T-cell (primary cell): ENCODE measurements around the gene SEC14L1. TPM values are rescaled to one million over a fixed set of nuclear protein-coding genes. Genes with fewer than 3 reads are reported as not detected.
"Not testable (repeated sequence)": the region's sequence is repeated elsewhere in the genome, so short reads cannot be mapped to it uniquely, and the experiment has no call there.

Experiments
- ATAC-seq, 4 experiments: fragments of 200-7000 bp in 3 of 4; fragments of 150-1000 bp in 1 of 4; cut with Tn5 transposase; replicated peaks in 1 of 4; 1 replicate in 3 of 4; 2 replicates in 1 of 4; pipeline ENCODE4 v1.10.0; 2021; ENCODE audit warnings: moderate library complexity in 3 of 4, mild to moderate bottlenecking in 2 of 4, moderate number of reproducible peaks in 1 of 4
- CTCF ChIA-PET, 2 donors: fragments of 300-600 bp; sonication (Branson Sonifier 250); formaldehyde crosslinking; loops; one replicate each; lab custom pipeline; 2022; ENCODE audit warnings: antibody characterized with exemption in 2 of 2; lab: Charles Lee
- POLR2A ChIA-PET, 2 donors: fragments of 300-600 bp; sonication (Branson Sonifier 250); formaldehyde crosslinking; loops; one replicate each; lab custom pipeline; 2022; ENCODE audit warnings: antibody characterized with exemption in 2 of 2; lab: Charles Lee
- DNase-seq, 35 experiments: peaks; one replicate each; pipeline versions ENCODE4 v3.0.0 to v3.0.0-alpha.2; 2013 to 2023
- H3K27ac ChIP-seq: one replicate; pipeline ENCODE4 v1.5.1; 2013; ENCODE audit warnings: low read length
- H3K27me3 ChIP-seq, 2 experiments: replicated peaks in 1 of 2; 1 replicate in 1 of 2; 2 replicates in 1 of 2; pipeline versions ENCODE4 v1.6.1 to v1.7.0; 2013; ENCODE audit warnings: low read length in 1 of 2, mixed read lengths in 1 of 2; ENCODE audit not compliant: control insufficient read depth in 2 of 2, insufficient read depth in 2 of 2; ENCODE audit errors: extremely low read depth in 1 of 2
- H3K36me3 ChIP-seq, 2 donors: 1 replicate in 1 of 2; 2 replicates in 1 of 2; pipeline versions ENCODE4 v1.6.1 to v1.7.0; 2013; ENCODE audit warnings: low read length in 1 of 2; ENCODE audit not compliant: control insufficient read depth in 2 of 2, insufficient read depth in 1 of 2; ENCODE audit errors: extremely low read depth in 1 of 2
- H3K4me1 ChIP-seq, 2 experiments: 1 replicate in 1 of 2; 2 replicates in 1 of 2; pipeline versions ENCODE4 v1.6.1 to v1.7.0; 2013; ENCODE audit warnings: low read length in 2 of 2, mixed read lengths in 1 of 2; ENCODE audit not compliant: insufficient read depth in 2 of 2, control insufficient read depth in 1 of 2; ENCODE audit errors: extremely low read depth in 1 of 2
- H3K4me3 ChIP-seq, 2 donors: 1 replicate in 1 of 2; 2 replicates in 1 of 2; pipeline versions ENCODE4 v1.5.1 to v1.7.0; 2013; ENCODE audit warnings: mild to moderate bottlenecking in 2 of 2, low read length in 1 of 2, moderate library complexity in 1 of 2; ENCODE audit not compliant: control insufficient read depth in 1 of 2; ENCODE audit errors: extremely low read depth in 1 of 2
- H3K9me3 ChIP-seq: 2 replicates; pipeline ENCODE4 v1.7.0; 2013
- H3K27ac Mint-ChIP-seq, 2 donors: one replicate each; pipeline ENCODE4 v1.8.0; 2020 to 2021; ENCODE audit warnings: mild to moderate bottlenecking in 2 of 2, mixed read lengths in 2 of 2
- H3K27me3 Mint-ChIP-seq, 2 donors: one replicate each; pipeline ENCODE4 v1.8.0; 2021 to 2022; ENCODE audit warnings: mixed read lengths in 2 of 2
- H3K36me3 Mint-ChIP-seq: one replicate; pipeline ENCODE4 v1.8.0; 2021; ENCODE audit warnings: mixed read lengths
- H3K4me1 Mint-ChIP-seq, 3 donors: one replicate each; pipeline ENCODE4 v1.8.0; 2020 to 2022; ENCODE audit warnings: mixed read lengths in 3 of 3, mild to moderate bottlenecking in 1 of 3
- H3K4me3 Mint-ChIP-seq, 3 donors: one replicate each; pipeline ENCODE4 v1.8.0; 2020 to 2022; ENCODE audit warnings: mild to moderate bottlenecking in 3 of 3, mixed read lengths in 3 of 3, moderate library complexity in 3 of 3
- H3K9me3 Mint-ChIP-seq, 3 donors: one replicate each; pipeline ENCODE4 v1.8.0; 2020 to 2022; ENCODE audit warnings: mixed read lengths in 3 of 3
- WGBS: methylation state at CpG from one replicate; pipeline ENCODE4 v1.1.5; 2013; ENCODE audit warnings: missing lambda C conversion rate; ENCODE audit not compliant: insufficient coverage; 5-methylcytosine and 5-hydroxymethylcytosine counted together
- total RNA-seq, 35 experiments: library from RNA in 6 of 35; stranded (reverse) in 6 of 35; fragments of 120-200 nt in 1 of 35; gene quantifications; one replicate each; pipeline versions ENCODE4 v1.2.1 to v1.2.4 and lab custom pipeline; 2013 to 2026

Gene SEC14L1
- total RNA-seq, 5 donors from 2014 or later (not counting 1 experiment from before 2014, with no cell fraction given) = 36.9 to 71.6 (median 46.2) TPM

GRCh38 chr17:77254951-77255825 is 114.4 kb downstream of the SEC14L1 start:
- DNase-seq = no peak
- no peaks in the 10 kb centered on the region for H3K36me3 Mint-ChIP-seq
- CTCF ChIA-PET = interaction anchor here in 1 of 2 donors (0.6 kb wide), 1 partner anchor 198 kb away, joined by 13 read pairs; no protein-coding TSS in a partner anchor
- H3K27ac Mint-ChIP-seq = no peak overlapping the region
- WGBS = 73% methylated on average over 15 of the region's 25 CpGs
- no peaks in the 10 kb centered on the region for H3K9me3 Mint-ChIP-seq
- Histone ChIP-seq H3K4me3 (no peak overlapping the region), H3K36me3 (no peaks in the 10 kb centered on the region), H3K27ac (no peak overlapping the region), H3K4me1 (no peaks in the 10 kb centered on the region), H3K27me3 (peaks cover 0 to 48% of the 10 kb centered on the region in 2 experiments), H3K9me3 (no peaks in the 10 kb centered on the region)
- peaks cover 7 to 20% of the 10 kb centered on the region in 2 donors for H3K27me3 Mint-ChIP-seq
- no peak overlapping the region for H3K4me3 Mint-ChIP-seq
- POLR2A ChIA-PET = interaction anchor here in 1 of 2 donors (0.5 to 0.7 kb wide), 2 partner anchors 43 to 176 kb away, joined by 3 to 4 read pairs; no protein-coding TSS in a partner anchor
- no peaks in the 10 kb centered on the region for H3K4me1 Mint-ChIP-seq
- no peak for ATAC-seq

DNA sequence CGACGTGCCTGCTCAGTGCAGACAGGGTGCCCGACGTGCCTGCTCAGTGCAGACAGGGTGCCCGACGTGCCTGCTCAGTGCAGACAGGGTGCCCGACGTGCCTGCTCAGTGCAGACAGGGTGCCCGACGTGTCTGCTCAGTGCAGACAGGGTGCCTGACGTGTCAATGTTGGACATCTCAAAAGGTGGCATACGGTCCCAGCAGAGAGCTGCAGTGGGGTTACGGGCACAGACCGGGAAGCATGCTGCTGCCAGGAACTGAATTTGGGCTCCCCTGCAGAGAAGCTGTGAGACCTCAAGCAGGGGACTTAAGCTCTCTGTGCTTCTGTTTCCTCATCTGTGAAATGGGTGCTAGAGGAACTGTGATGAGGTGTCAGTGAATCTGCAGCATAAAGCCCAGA is 115.2 kb downstream of the SEC14L1 start:
- H3K4me1 ChIP-seq, H3K36me3 Mint-ChIP-seq, DNase-seq, H3K27ac ChIP-seq, H3K36me3 ChIP-seq, H3K4me1 Mint-ChIP-seq, H3K27ac Mint-ChIP-seq, H3K4me3 ChIP-seq, CTCF ChIA-PET, POLR2A ChIA-PET, ATAC-seq, H3K4me3 Mint-ChIP-seq, H3K9me3 ChIP-seq, H3K9me3 Mint-ChIP-seq: not testable (repeated sequence)
- H3K27me3 Mint-ChIP-seq = peaks cover 7 to 20% of the 10 kb centered on the region in 2 donors
- 92% methylated on average over 8 of the region's 14 CpGs for WGBS
- H3K27me3 ChIP-seq = peaks cover 0 to 48% of the 10 kb centered on the region in 2 experiments

DNA sequence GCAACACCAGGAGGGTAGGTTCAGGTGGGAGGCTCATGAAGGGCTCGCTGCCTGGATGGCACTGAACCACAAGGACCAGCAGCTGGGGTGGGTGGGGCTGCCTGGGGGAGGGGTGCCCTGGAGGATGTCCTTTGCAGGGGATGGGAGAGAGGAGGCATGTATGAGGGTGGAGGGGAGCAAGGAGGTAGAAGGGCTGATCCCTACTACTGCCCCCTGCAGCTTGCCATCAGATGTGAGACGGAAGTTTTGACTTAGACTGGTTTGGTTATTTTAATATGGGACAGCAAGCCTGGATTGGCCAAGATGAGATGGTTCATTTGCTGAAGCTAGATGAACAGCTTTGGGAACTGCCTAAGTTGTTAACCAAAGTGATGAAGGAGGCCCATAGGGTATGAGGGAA is 115.9 kb downstream of the SEC14L1 start:
- Histone ChIP-seq H3K27ac (no peak overlapping the region), H3K27me3 (peaks cover 0 to 48% of the 10 kb centered on the region in 2 experiments), H3K36me3 (no peaks in the 10 kb centered on the region), H3K4me3 (no peak overlapping the region), H3K9me3 (no peaks in the 10 kb centered on the region), H3K4me1 (no peaks in the 10 kb centered on the region)
- Mint-ChIP-seq H3K36me3 (no peaks in the 10 kb centered on the region), H3K4me3 (no peak overlapping the region), H3K9me3 (no peaks in the 10 kb centered on the region), H3K27ac (no peak overlapping the region), H3K4me1 (no peaks in the 10 kb centered on the region), H3K27me3 (peaks cover 7 to 20% of the 10 kb centered on the region in 2 donors)
- WGBS = 61% methylated on average over 2 of the region's 2 CpGs
- POLR2A ChIA-PET = no interaction called here
- DNase-seq (no peak), ATAC-seq (no peak)
- CTCF ChIA-PET = no interaction called here

- Histone ChIP-seq H3K27me3 (peaks cover 0 to 48% of the 10 kb centered on the region in 2 experiments), H3K27ac (no peak overlapping the region), H3K4me1 (no peaks in the 10 kb centered on the region), H3K36me3 (no peaks in the 10 kb centered on the region), H3K9me3 (no peaks in the 10 kb centered on the region), H3K4me3 (no peak overlapping the region)
- Mint-ChIP-seq H3K4me3 (no peak overlapping the region), H3K9me3 (no peaks in the 10 kb centered on the region), H3K36me3 (no peaks in the 10 kb centered on the region), H3K27ac (no peak overlapping the region), H3K27me3 (peaks cover 7 to 20% of the 10 kb centered on the region in 2 donors), H3K4me1 (no peaks in the 10 kb centered on the region)
- DNase-seq = no peak
- WGBS = 79% methylated on average over 1 of the region's 1 CpG
- ATAC-seq = no peak
- CTCF ChIA-PET = no interaction called here
- POLR2A ChIA-PET = no interaction called here
Observed at GRCh38 chr17:77257169-77257568, 116.4 kb downstream of the SEC14L1 start.

DNA sequence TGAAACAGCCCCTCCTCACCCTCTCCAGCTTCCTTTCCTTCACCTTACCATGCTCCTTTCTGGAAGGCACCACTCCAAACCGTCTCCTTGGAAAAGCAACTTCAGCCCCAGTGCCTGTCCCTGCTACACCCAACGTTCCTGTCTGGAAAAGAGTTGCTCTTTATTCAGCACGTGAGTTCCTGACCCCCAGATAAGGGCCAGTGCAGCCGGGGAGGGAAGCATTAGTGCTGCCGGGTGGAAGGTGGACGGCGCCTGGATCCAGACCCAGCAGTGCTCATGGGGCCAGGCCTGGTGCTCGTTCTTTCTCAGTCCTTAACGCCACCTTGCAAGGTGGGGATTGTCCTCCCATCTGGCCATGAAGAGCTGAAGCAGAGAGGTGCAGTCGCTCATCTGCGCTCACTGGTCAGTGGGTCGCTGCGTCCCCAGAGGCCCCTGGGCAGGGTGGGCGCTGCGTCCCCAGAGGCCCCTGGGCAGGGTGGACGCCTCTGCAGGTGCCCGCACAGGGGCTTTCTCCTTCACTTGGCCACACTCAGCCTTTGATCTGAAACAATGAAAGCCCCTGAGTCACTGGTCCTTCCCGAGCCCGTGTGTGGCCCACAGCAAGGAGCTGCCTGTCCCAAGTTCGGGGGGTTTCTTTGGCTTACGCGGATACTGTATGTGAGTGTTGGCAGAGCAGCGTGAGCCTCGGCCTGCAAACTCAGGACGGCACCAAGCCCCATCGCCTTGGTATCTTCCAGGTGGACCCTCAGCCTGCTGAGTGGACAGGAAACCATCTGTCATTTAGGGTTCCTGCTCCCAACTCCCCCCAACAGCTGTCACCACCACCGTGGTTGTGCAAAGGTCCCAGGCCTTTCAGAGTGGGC is 117.1 kb downstream of the SEC14L1 start:
- Mint-ChIP-seq H3K36me3 (no peaks in the 10 kb centered on the region), H3K27ac (no peak overlapping the region), H3K4me3 (no peak overlapping the region), H3K9me3 (no peaks in the 10 kb centered on the region), H3K4me1 (no peaks in the 10 kb centered on the region), H3K27me3 (peaks cover 7 to 20% of the 10 kb centered on the region in 2 donors)
- no peak for ATAC-seq
- no peak for DNase-seq
- POLR2A ChIA-PET = no interaction called here
- H3K4me3 ChIP-seq = no peak overlapping the region
- no peak overlapping the region for H3K27ac ChIP-seq
- 85% methylated on average over 25 of the region's 27 CpGs for WGBS
- no peaks in the 10 kb centered on the region for H3K9me3 ChIP-seq
- H3K4me1 ChIP-seq = no peaks in the 10 kb centered on the region
- CTCF ChIA-PET = no interaction called here
- peaks cover 0 to 51% of the 10 kb centered on the region in 2 experiments for H3K27me3 ChIP-seq
- no peaks in the 10 kb centered on the region for H3K36me3 ChIP-seq

DNA sequence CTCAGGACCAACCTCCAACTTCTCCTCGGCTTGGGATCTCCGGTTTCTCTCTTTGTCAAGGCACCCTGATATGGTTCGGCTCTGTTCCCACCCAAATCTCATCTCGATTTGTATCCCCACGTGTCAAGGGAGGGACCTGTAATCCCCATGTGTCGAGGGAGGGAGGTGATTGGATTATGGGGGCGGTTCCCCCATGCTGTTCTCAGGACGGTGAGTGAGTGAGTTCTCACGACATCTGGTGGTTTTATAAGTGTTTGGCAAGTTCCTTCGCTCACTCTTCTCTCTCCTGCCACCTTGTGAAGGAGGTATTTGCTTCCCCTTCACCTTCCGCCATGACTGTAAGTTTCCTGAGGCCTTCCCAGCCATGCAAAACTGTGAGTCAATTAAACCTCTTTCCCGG is 117.9 kb downstream of the SEC14L1 start:
- H3K27me3 Mint-ChIP-seq = peaks cover 7 to 20% of the 10 kb centered on the region in 2 donors
- no peaks in the 10 kb centered on the region for H3K36me3 Mint-ChIP-seq
- H3K36me3 ChIP-seq = no peaks in the 10 kb centered on the region
- POLR2A ChIA-PET = no interaction called here
- H3K27me3 ChIP-seq = peaks cover 0 to 50% of the 10 kb centered on the region in 2 experiments
- H3K27ac ChIP-seq = no peak overlapping the region
- CTCF ChIA-PET = no interaction called here
- WGBS = 93% methylated on average over 3 of the region's 12 CpGs
- no peak overlapping the region for H3K4me3 ChIP-seq
- H3K4me1 ChIP-seq = no peaks in the 10 kb centered on the region
- no peak for ATAC-seq
- no peak overlapping the region for H3K4me3 Mint-ChIP-seq
- no peak for DNase-seq
- no peaks in the 10 kb centered on the region for H3K4me1 Mint-ChIP-seq
- no peaks in the 10 kb centered on the region for H3K9me3 Mint-ChIP-seq
- no peak overlapping the region for H3K27ac Mint-ChIP-seq
- H3K9me3 ChIP-seq = no peaks in the 10 kb centered on the region
